ENCODE data around the gene KCNN3.

Gene KCNN3

GRCh38 chr1:154775621-154776605 is 94.2 kb downstream of the KCNN3 start:
- H3K4me3 ChIP-seq (replicated peaks; ENCODE audit: insufficient read depth, low read length), result no peak overlapping the region
- DNase-seq (ENCODE audit: low read depth in 1 of 2, low spot score in 1 of 2), result no peak
- TF ChIP-seq REST (IDR thresholded peaks at IDR 0.05; ENCODE audit: insufficient replicate concordance, low read depth), result no peak
- no peak overlapping the region for H3K27ac ChIP-seq (replicated peaks)
- H3K27me3 ChIP-seq (ENCODE audit: insufficient read depth, poor library complexity, severe bottlenecking), result no peaks in the 10 kb centered on the region

DNA sequence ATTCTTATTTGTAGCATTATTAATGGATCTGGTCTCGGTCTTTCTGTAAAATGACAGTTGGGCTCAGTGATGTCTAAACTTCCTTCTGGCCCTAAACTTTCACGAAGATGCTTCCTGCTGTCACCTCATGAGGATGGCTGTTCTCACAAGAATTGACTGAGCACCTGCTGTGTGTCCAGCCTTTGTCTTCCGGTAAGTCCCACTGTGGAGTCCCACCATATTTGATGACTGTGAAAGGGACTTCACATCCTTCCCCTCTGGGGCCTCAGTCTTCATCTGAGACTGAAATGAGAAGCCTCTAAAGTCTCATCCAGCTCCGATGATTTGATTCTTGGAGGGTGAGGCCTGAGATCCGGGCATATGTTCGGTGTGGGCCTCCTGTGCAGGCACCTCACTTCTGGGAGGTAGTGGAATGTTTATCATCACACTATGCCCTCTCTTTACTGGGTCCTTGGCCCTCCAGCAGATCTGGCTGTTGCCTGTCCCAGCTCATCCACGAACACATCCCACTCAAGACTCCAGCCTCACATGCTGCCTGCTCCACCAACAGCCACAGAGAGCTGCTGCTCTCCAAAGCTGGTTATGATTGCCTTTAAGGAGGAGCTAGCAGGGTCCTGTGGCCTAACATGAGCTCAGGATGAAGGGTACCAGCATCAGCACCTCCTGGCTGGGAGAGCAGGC is 95.8 kb downstream of the KCNN3 start:
- Histone ChIP-seq H3K27ac (replicated peaks) (no peak overlapping the region), H3K27me3 (ENCODE audit: insufficient read depth, poor library complexity, severe bottlenecking) (no peaks in the 10 kb centered on the region), H3K4me3 (replicated peaks; ENCODE audit: insufficient read depth, low read length) (no peak overlapping the region)
- DNase-seq (ENCODE audit: low read depth in 1 of 2, low spot score in 1 of 2), result no peak
- no peak for TF ChIP-seq REST (IDR thresholded peaks at IDR 0.05; ENCODE audit: insufficient replicate concordance, low read depth)
- TF ChIP-seq SPI1 (IDR thresholded peaks at IDR 0.05; ENCODE audit: borderline replicate concordance, low read depth), result no peak
- TF ChIP-seq GABPA (IDR thresholded peaks at IDR 0.05; ENCODE audit: low read depth), result no peak
- no peak for TF ChIP-seq POLR2AphosphoS5 (IDR thresholded peaks at IDR 0.05; ENCODE audit: low read depth)

GRCh38 chr1:154773551-154773950 is 96.5 kb downstream of the KCNN3 start:
- TF ChIP-seq REST (IDR thresholded peaks at IDR 0.05; ENCODE audit: insufficient replicate concordance, low read depth) (no peak), SPI1 (IDR thresholded peaks at IDR 0.05; ENCODE audit: borderline replicate concordance, low read depth) (no peak), GABPA (IDR thresholded peaks at IDR 0.05; ENCODE audit: low read depth) (no peak), CTCF (IDR thresholded peaks at IDR 0.05; ENCODE audit: insufficient read depth, low read length) (no peak), POLR2AphosphoS5 (IDR thresholded peaks at IDR 0.05; ENCODE audit: low read depth) (no peak)
- DNase-seq (ENCODE audit: low read depth in 1 of 2, low spot score in 1 of 2), result no peak
- Histone ChIP-seq H3K4me3 (replicated peaks; ENCODE audit: insufficient read depth, low read length) (no peak overlapping the region), H3K27me3 (ENCODE audit: insufficient read depth, poor library complexity, severe bottlenecking) (no peaks in the 10 kb centered on the region), H3K27ac (replicated peaks) (no peak overlapping the region)
